Forelimb muscle (tissue), 1 donor: ENCODE measurements around the gene CHAMP1. TPM values are rescaled to one million over a fixed set of nuclear protein-coding genes. Genes with fewer than 3 reads are reported as not detected.
A peak's percentile ranks its signal among the peaks of the same experiment; 100 is the strongest.

Experiments
- DNase-seq: peaks from one replicate; pipeline ENCODE4 v3.0.0-alpha.2; 2013; ENCODE audit warnings: low read depth
- polyA plus RNA-seq: library from polyadenylated mRNA; unstranded; fragments of 120-200 nt; gene quantifications from one replicate; pipeline ENCODE4 v1.2.1, GENCODE V29; 2013; ENCODE audit not compliant: insufficient read length

The CHAMP1 gene
- 12.2 TPM for polyA plus RNA-seq

GRCh38 chr13:114314074-114314912 lies at the start of gene CHAMP1:
Gene CHAMP1 (plus strand): TSS chr13:114314503. CDS start chr13:114323843, 9,340 bp downstream.
- peak; percentile 90 for DNase-seq

- no peak for DNase-seq
Measured at GRCh38 chr13:114264886-114265611, 49.3 kb upstream of the CHAMP1 start.

GRCh38 chr13:114266241-114266640 lies 48.1 kb upstream of the CHAMP1 start:
- no peak for DNase-seq

- DNase-seq: no peak
Measured at GRCh38 chr13:114268344-114269280, 45.7 kb upstream of the CHAMP1 start.

GRCh38 chr13:114269281-114269770 lies 45.0 kb upstream of the CHAMP1 start:
- DNase-seq: no peak

GRCh38 chr13:114272977-114273376 lies 41.3 kb upstream of the CHAMP1 start:
- DNase-seq: no peak

GRCh38 chr13:114275304-114275703 lies 39.0 kb upstream of the CHAMP1 start:
- no peak for DNase-seq

GRCh38 chr13:114279146-114279545 lies 35.2 kb upstream of the CHAMP1 start:
- DNase-seq: no peak

GRCh38 chr13:114279758-114280355 lies 34.4 kb upstream of the CHAMP1 start:
- no peak for DNase-seq

GRCh38 chr13:114281351-114282040 lies 32.8 kb upstream of the CHAMP1 start, which contains the start of gene UPF3A:
Gene UPF3A (plus strand): TSS chr13:114281601. CDS start chr13:114281640, 39 bp downstream.
- DNase-seq: no peak

- no peak for DNase-seq
Measured at GRCh38 chr13:114282041-114282670, 32.1 kb upstream of the CHAMP1 start.

GRCh38 chr13:114283576-114283975 lies 30.7 kb upstream of the CHAMP1 start:
- DNase-seq: no peak

GRCh38 chr13:114284680-114285079 lies 29.6 kb upstream of the CHAMP1 start:
- no peak for DNase-seq

GRCh38 chr13:114285166-114285808 lies 29.0 kb upstream of the CHAMP1 start:
- DNase-seq: no peak

GRCh38 chr13:114286808-114287207 lies 27.5 kb upstream of the CHAMP1 start:
- DNase-seq: no peak

GRCh38 chr13:114288157-114288591 lies 26.1 kb upstream of the CHAMP1 start:
- DNase-seq: no peak

- no peak for DNase-seq
Measured at GRCh38 chr13:114296448-114296847, 17.9 kb upstream of the CHAMP1 start.

GRCh38 chr13:114296902-114297301 lies 17.4 kb upstream of the CHAMP1 start:
- no peak for DNase-seq

GRCh38 chr13:114298866-114299265 lies 15.4 kb upstream of the CHAMP1 start:
- DNase-seq: no peak
